ENCODE results near the gene KPRP. TPM values are rescaled to one million over a fixed set of nuclear protein-coding genes. Genes with fewer than 3 reads are reported as not detected.

Gene KPRP
- total RNA-seq, 1 donor from 2014 or later, result not detected

- peaks cover 56% of the 10 kb centered on the region for H3K9me3 Mint-ChIP-seq (ENCODE audit: low read depth)
- H3K4me1 Mint-ChIP-seq (ENCODE audit: low read depth), result no peaks in the 10 kb centered on the region
- TF ChIP-seq, protein P1, sequence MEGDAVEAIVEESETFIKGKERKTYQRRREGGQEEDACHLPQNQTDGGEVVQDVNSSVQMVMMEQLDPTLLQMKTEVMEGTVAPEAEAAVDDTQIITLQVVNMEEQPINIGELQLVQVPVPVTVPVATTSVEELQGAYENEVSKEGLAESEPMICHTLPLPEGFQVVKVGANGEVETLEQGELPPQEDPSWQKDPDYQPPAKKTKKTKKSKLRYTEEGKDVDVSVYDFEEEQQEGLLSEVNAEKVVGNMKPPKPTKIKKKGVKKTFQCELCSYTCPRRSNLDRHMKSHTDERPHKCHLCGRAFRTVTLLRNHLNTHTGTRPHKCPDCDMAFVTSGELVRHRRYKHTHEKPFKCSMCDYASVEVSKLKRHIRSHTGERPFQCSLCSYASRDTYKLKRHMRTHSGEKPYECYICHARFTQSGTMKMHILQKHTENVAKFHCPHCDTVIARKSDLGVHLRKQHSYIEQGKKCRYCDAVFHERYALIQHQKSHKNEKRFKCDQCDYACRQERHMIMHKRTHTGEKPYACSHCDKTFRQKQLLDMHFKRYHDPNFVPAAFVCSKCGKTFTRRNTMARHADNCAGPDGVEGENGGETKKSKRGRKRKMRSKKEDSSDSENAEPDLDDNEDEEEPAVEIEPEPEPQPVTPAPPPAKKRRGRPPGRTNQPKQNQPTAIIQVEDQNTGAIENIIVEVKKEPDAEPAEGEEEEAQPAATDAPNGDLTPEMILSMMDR (IDR thresholded peaks at IDR 0.05; ENCODE audit: unreplicated experiment), result no peak
- H3K4me3 Mint-ChIP-seq (ENCODE audit: low read depth), result no peak within 1 kb of the TSS
- no peaks in the 10 kb centered on the region for H3K36me3 Mint-ChIP-seq (ENCODE audit: insufficient read depth)
- H3K27me3 Mint-ChIP-seq, result no peaks in the 10 kb centered on the region
- DNase-seq (ENCODE audit: low spot score, unreplicated experiment), result no peak
- H3K27ac Mint-ChIP-seq, result no peak within 1 kb of the TSS
These were observed 48.8 kb downstream of the KPRP start, which contains the start of gene LCE1C for GRCh38 chr1:152806576-152806975. LCE1C (minus strand) TSS chr1:152806651; CDS start chr1:152805478, 1,173 bp downstream.

GRCh38 chr1:152811050-152811449 is 53.2 kb downstream of the KPRP start:
- DNase-seq (ENCODE audit: low spot score, unreplicated experiment), result no peak
- TF ChIP-seq, protein P1 (IDR thresholded peaks at IDR 0.05; ENCODE audit: unreplicated experiment), result no peak
- Mint-ChIP-seq H3K4me3 (ENCODE audit: low read depth) (no peak overlapping the region), H3K4me1 (ENCODE audit: low read depth) (no peaks in the 10 kb centered on the region), H3K27me3 (no peaks in the 10 kb centered on the region), H3K9me3 (ENCODE audit: low read depth) (peaks cover 46% of the 10 kb centered on the region), H3K27ac (no peak overlapping the region), H3K36me3 (ENCODE audit: insufficient read depth) (peaks cover 1% of the 10 kb centered on the region)

Other genes with a start within 250 kb of the KPRP start
- gene LCE5A, start 247.2 kb upstream of the KPRP start, total RNA-seq, result not detected in 2 replicates
- gene CRCT1, start 243.5 kb upstream of the KPRP start, total RNA-seq, result not detected in 2 replicates
- not detected in 2 replicates for gene LCE3E, start 191.2 kb upstream of the KPRP start, total RNA-seq
- not detected in 2 replicates for gene LCE3D, start 177.5 kb upstream of the KPRP start, total RNA-seq
- gene LCE3C, start 157.8 kb upstream of the KPRP start, total RNA-seq, result not detected in 2 replicates
- gene LCE3B, start 144.2 kb upstream of the KPRP start, total RNA-seq, result not detected in 2 replicates
- not detected in 2 replicates for gene LCE3A, start 134.9 kb upstream of the KPRP start, total RNA-seq
- gene LCE2D, start 94.6 kb upstream of the KPRP start, total RNA-seq, result not detected in 2 replicates
- gene LCE2C, start 82.7 kb upstream of the KPRP start, total RNA-seq, result not detected in 2 replicates
- gene LCE2B, start 71.9 kb upstream of the KPRP start, total RNA-seq, result not detected in 2 replicates
- gene LCE2A, start 59.7 kb upstream of the KPRP start, total RNA-seq, result not detected in 2 replicates
- gene LCE4A, start 49.9 kb upstream of the KPRP start, total RNA-seq, result not detected in 2 replicates
- gene LCE1F, start 17.1 kb downstream of the KPRP start, total RNA-seq, result not detected in 2 replicates
- not detected in 2 replicates for gene LCE1E, start 28.2 kb downstream of the KPRP start, total RNA-seq
- gene LCE1D, start 38.7 kb downstream of the KPRP start, total RNA-seq, result not detected in 2 replicates
- not detected in 2 replicates for gene LCE1C, start 48.6 kb downstream of the KPRP start, total RNA-seq
- gene LCE1B, start 53.9 kb downstream of the KPRP start, total RNA-seq, result not detected in 2 replicates
- not detected in 2 replicates for gene LCE1A, start 69.4 kb downstream of the KPRP start, total RNA-seq
- gene LCE6A, start 84.8 kb downstream of the KPRP start, total RNA-seq, result not detected in 2 replicates
- gene LCE7A, start 102.0 kb downstream of the KPRP start, total RNA-seq, result not detected in 2 replicates
- gene SMCP, start 120.3 kb downstream of the KPRP start, total RNA-seq, result not detected in 2 replicates
- gene IVL, start 150.5 kb downstream of the KPRP start, total RNA-seq, result not detected in 2 replicates
- not detected in 2 replicates for gene SPRR5, start 189.2 kb downstream of the KPRP start, total RNA-seq
- not detected in 2 replicates for gene SPRR4, start 212.6 kb downstream of the KPRP start, total RNA-seq
- not detected in 2 replicates for gene SPRR1A, start 226.1 kb downstream of the KPRP start, total RNA-seq
- not detected in 2 replicates for gene SPRR3, start 243.7 kb downstream of the KPRP start, total RNA-seq

Data from progenitor cell of endocrine pancreas (in vitro differentiated cells).